ENCODE results near the gene LRRC10B. TPM values are rescaled to one million over a fixed set of nuclear protein-coding genes. Genes with fewer than 3 reads are reported as not detected.

Gene LRRC10B
- total and polyA plus RNA-seq, 2 of the 8 experiments (the other 6 are each of a cell fraction or from before 2014, with no cell fraction given) = 0.47 to 0.71 TPM

DNA sequence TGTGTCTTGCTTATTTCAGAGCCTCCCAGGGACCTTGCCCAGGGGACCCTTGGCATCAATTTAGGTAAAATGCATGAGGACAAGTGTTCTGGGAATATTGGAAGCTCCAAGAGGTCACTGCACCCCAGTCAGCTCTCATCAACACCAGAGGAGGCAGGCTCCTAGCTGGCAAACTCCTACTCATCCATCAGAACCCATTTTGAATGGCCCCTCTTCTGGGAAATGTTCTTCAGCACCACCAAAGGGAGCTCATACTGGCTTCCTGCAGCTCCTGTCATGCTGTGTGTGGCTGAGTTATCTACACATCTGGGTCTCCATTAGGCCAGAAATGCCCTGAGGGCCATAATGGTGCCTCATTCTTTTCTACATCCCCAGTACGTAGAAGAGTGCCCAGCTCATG is 17.7 kb downstream of the LRRC10B start (continued):
- no peak for TF ChIP-seq GTF2F1 (IDR thresholded peaks at IDR 0.05; ENCODE audit: borderline replicate concordance, low read depth, low read length)
- TF ChIP-seq HDAC6 (IDR thresholded peaks at IDR 0.05; ENCODE audit: low read depth, low read length) = no peak
- TF ChIP-seq, protein P1, sequence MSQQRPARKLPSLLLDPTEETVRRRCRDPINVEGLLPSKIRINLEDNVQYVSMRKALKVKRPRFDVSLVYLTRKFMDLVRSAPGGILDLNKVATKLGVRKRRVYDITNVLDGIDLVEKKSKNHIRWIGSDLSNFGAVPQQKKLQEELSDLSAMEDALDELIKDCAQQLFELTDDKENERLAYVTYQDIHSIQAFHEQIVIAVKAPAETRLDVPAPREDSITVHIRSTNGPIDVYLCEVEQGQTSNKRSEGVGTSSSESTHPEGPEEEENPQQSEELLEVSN (IDR thresholded peaks at IDR 0.05) = no peak
